Right ventricle myocardium inferior (tissue), 1 donor: ENCODE measurements around the gene ZFYVE27. TPM values are rescaled to one million over a fixed set of nuclear protein-coding genes. Genes with fewer than 3 reads are reported as not detected.

ENCODE experiments used
- ATAC-seq: fragments of 200-7000 bp; cut with Tn5 transposase; one replicate; pipeline ENCODE4 v1.9.1; 2020; ENCODE audit warnings: mild to moderate bottlenecking, moderate library complexity
- DNase-seq: peaks from one replicate; pipeline ENCODE4 v3.0.0; 2021; ENCODE audit errors: missing footprints
- intact Hi-C: fragments of 100-400 bp; cut with DNase I; formaldehyde crosslinking; loops from one replicate; pipeline ENCODE4 v1.11.0; 2022
- total RNA-seq: library from RNA; stranded (reverse); fragmentation: NEBNext Ultra II Directional; extraction: Animal tissue kit (Norgen Biotek cat#: 25700); gene quantifications from one replicate; pipeline ENCODE4 v1.2.1, GENCODE V29; 2021
- donor health status: DM: no; HTN: yes; CAD: no; lungs with severe emphysema.

The ZFYVE27 gene
- total RNA-seq, 1 donor from 2014 or later: 11.7 TPM

GRCh38 chr10:97779975-97780374, 43.0 kb downstream of the ZFYVE27 start:
- ATAC-seq (no peak), DNase-seq (no peak)
- intact Hi-C loops: no loop called here

GRCh38 chr10:97780841-97781617, 44.1 kb downstream of the ZFYVE27 start:
- ATAC-seq (peak; percentile 32), DNase-seq (peak; percentile 45)
- intact Hi-C loops: no loop called here

- DNase-seq: peak; percentile 63
- no peak for ATAC-seq
- intact Hi-C loops: no loop called here
Observed at GRCh38 chr10:97781618-97782331, 44.8 kb downstream of the ZFYVE27 start.

GRCh38 chr10:97782455-97783228, 45.7 kb downstream of the ZFYVE27 start:
- DNase-seq: peak; percentile 67
- intact Hi-C loops: no loop called here
- ATAC-seq: peak; percentile 72

- intact Hi-C loops: no loop called here
- ATAC-seq (no peak), DNase-seq (peak; percentile 58)
Observed at GRCh38 chr10:97784200-97784810, 47.4 kb downstream of the ZFYVE27 start.

- ATAC-seq (no peak), DNase-seq (no peak)
- intact Hi-C loops: no loop called here
Observed at GRCh38 chr10:97785231-97785630, 48.3 kb downstream of the ZFYVE27 start.

- intact Hi-C loops: no loop called here
Observed at GRCh38 chr10:97785731-97786130, 48.8 kb downstream of the ZFYVE27 start.

GRCh38 chr10:97788552-97789442, 51.9 kb downstream of the ZFYVE27 start:
- ATAC-seq (peak; percentile 73), DNase-seq (no peak)
- intact Hi-C loops: no loop called here

More at GRCh38 chr10:97785731-97786130, 48.8 kb downstream of the ZFYVE27 start:
- ATAC-seq (no peak), DNase-seq (peak; percentile 4)

- DNase-seq (no peak), ATAC-seq (no peak)
- intact Hi-C loops: loop anchor here (10.0 kb wide), 1 partner anchor 255 kb away; no protein-coding TSS in a partner anchor
Observed at GRCh38 chr10:97789770-97790397, 53.0 kb downstream of the ZFYVE27 start.

GRCh38 chr10:97791824-97792721, 55.1 kb downstream of the ZFYVE27 start:
- ATAC-seq: peak; percentile 40
- DNase-seq: no peak
- intact Hi-C loops: loop anchor here (1.0 to 10.0 kb wide), 2 partner anchors 77 to 253 kb away; no protein-coding TSS in a partner anchor

- intact Hi-C loops: loop anchor here (10.0 kb wide), 1 partner anchor 249 kb away; no protein-coding TSS in a partner anchor
- ATAC-seq: no peak
- DNase-seq: no peak
Observed at GRCh38 chr10:97795886-97796285, 59.0 kb downstream of the ZFYVE27 start.

- intact Hi-C loops: loop anchor here (10.0 kb wide), 1 partner anchor 248 kb away; no protein-coding TSS in a partner anchor
- DNase-seq (no peak), ATAC-seq (no peak)
Observed at GRCh38 chr10:97796651-97797050, 59.7 kb downstream of the ZFYVE27 start.

GRCh38 chr10:97798958-97799610, 62.2 kb downstream of the ZFYVE27 start:
- no peak for DNase-seq
- ATAC-seq: no peak
- intact Hi-C loops: loop anchor here (10.0 kb wide), 1 partner anchor 246 kb away; no protein-coding TSS in a partner anchor

GRCh38 chr10:97800474-97800873, 63.5 kb downstream of the ZFYVE27 start:
- no peak for ATAC-seq
- intact Hi-C loops: no loop called here
- no peak for DNase-seq

GRCh38 chr10:97801422-97801821, 64.5 kb downstream of the ZFYVE27 start:
- DNase-seq (no peak), ATAC-seq (no peak)
- intact Hi-C loops: no loop called here
